Stimulated activated CD8-positive, alpha-beta memory T cell treated with anti-CD3 and anti-CD28 coated beads, Interleukin-15, amount 100 ng/mL, for 1 hour (primary cell): ENCODE data around the gene SAMD13.

Experiments
- DNase-seq: peaks from one replicate; pipeline ENCODE4 v3.0.0-alpha.2; 2020; ENCODE audit warnings: low read depth

SAMD13 gene

DNA sequence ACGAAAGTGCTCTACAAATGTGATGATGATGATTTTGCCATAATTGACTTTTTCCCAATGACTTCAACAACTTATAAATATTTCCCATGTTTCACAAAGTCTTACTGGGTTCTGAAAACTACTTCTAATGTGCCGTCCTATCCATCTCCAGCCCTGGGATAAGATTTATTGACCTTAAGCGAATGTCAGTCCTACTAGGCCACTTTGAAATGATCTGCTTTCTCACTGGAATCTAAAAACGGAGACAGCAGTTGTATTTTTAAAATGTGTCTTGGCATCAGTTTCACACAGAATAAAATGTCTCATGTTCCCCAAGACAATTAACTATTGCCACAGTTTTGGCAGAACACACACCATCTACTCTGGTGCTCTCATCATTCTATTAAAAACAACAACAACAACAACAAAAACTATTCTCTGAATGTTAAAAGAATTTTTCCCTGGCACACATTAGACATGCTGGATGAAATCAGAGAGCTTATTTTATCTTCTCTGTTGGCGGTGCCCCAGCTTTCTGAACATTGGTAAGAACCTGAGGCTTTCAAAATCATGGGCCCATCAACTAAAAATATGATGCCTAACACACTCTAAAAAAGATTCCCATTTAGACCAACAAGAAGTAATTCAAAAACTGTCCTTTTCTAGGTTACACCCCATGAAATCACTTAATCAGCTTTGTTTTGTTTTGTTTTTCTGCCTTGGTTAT, 73.6 kb downstream of the SAMD13 start:
- DNase-seq = no peak

DNA sequence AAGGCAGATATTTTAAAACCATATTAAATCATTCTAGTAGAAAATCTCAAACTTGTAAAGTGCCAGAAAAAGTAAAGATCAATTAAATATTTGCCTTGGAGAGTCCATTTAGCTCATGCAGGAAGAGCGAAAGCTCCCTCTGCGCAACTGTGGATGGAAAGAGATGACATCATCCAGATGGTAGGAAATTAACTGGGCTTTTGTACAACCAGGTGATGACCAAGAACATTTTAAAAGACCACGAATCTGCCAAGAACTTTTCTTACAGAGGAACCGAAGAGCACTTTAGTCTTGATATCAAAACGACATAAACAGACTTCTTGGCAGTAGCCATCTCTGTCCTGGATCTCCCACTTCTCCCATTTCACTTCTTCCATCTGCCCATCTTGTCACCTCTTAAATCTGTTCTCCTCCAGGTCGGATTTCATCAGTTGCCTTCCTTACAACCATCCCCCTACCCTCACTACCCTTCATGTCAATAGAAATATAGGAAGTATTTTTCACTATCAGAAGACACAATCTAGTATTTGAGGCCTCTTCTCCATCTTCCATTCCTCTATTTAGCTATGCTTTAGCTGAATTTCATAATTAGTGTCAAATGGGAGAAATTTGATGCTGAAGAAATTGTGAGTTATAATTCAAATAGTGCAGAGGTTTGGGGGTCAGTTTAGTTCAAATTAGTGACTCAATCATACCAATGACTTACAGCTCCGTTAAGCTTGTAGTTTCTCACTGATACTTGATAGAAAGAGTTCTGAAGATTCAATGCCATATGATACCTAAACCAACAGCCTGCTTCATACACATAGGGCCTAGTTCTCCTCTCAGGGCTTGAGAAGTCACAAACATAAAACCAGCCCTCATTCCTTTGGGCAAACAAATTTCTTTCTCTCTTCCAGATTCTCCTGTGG, 74.7 kb downstream of the SAMD13 start:
- no peak for DNase-seq

DNA sequence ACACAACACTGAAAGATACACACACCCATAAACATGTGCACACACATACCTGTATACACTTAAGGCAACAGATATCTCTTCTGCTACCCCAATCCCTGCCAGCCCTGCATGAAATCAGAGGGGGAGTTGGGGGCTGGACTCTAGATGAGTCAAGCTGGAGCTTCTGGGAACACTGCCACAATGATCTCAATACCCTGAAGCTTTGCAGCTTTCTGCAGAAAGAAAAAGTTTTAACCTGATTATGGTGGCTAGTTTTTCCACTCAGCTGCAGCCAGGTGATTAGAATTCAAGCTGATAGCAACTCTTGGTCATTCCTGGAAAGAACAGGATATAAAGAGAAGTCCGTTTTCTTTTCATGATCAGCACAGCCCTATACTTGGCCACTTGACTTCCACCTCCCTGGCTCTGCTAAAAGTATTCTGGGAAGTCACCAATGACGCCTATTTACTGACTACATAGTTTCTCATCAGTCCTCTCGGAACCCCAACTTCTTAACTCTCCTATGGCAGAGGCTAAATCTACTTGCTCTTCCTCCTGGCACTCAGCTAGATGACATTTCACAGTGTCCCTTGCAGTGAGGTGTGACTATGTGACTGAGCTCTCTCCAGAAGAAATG, 76.1 kb downstream of the SAMD13 start:
- no peak for DNase-seq

DNA sequence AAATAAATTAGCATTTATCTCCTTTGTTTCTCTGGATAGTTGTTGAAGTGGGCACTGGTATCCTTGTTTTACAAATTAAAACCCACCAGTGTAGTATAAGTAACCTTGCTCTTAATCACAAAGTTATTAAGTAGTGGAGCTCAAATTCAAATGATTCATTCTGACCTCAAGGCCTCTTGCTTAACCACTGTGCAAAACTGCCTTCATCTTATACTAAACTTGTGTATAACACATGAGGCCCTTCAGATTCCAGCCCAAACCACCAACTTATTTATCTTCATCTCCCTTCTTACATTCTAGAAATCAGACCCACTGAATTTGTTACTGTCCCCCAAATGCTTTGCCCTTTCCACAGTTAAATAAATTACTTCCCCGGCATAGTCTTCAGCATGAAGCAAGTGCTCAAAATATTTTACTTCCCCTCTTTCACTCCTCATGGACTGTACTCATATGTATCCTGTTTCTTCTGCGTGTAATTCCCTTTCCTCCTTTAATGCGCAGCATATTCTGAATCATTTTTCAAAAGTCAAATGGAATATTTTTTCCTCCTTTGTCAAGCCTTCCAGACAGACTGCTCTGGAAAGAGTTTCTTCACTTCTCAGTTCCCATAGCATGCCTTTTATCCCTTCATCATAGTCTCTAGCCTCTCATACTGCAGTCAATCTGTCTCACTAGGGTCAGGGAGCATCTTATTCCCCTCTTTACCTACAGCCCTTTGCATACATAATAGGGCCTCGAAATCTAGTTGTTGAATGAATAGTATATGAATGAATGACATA, 77.8 kb downstream of the SAMD13 start:
- no peak for DNase-seq

DNA sequence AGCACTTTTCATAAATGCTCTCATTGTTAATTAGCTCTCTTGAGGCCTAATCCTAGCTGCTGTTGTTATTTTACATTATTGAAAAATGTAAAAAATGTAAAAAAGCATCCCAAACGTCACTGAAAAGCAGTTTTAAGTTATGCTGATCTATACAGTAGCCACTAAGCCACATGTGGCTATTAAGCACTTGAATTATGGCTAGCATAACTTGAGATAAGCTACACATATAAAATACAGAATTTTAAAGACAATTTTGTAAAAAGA, 78.3 kb downstream of the SAMD13 start:
- no peak for DNase-seq

DNA sequence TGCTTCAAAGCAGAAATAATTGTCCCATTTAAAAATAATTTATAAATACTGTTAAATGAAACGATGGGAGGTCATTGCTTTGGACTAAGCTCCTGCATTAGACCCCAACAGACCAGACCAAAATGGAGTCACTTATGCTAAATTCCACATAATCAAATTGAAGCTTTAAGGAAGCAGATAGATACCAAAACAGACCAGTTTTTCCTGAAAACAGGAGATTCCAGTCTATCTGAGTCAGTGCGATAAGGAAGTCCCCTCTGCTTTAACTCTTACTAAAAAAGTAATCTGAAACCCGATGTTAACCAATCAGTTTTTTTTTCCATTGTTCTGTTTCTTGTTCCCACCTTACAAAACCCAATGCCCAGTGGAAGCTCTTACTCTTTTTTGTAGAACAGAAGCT, 80.6 kb downstream of the SAMD13 start:
- DNase-seq = no peak

DNA sequence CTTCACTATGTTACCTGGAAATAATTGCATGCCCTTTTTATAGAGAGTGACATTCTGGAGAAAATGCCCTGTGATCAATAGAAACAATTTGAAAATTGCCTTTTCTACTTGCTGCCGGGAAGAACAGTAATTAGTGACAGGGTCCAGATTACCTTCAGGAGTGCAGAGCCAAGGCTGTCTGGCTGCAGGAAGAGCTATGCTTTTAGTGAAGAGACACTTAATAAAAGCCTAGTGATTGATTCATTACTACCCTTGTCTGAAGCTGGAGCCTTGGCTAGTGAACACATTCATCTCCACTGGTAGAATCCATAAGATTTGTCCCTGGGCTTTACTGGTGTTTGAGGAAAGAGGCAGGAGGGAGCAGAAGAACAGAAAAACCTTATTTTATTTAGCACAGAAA, 83.8 kb downstream of the SAMD13 start:
- no peak for DNase-seq

DNA sequence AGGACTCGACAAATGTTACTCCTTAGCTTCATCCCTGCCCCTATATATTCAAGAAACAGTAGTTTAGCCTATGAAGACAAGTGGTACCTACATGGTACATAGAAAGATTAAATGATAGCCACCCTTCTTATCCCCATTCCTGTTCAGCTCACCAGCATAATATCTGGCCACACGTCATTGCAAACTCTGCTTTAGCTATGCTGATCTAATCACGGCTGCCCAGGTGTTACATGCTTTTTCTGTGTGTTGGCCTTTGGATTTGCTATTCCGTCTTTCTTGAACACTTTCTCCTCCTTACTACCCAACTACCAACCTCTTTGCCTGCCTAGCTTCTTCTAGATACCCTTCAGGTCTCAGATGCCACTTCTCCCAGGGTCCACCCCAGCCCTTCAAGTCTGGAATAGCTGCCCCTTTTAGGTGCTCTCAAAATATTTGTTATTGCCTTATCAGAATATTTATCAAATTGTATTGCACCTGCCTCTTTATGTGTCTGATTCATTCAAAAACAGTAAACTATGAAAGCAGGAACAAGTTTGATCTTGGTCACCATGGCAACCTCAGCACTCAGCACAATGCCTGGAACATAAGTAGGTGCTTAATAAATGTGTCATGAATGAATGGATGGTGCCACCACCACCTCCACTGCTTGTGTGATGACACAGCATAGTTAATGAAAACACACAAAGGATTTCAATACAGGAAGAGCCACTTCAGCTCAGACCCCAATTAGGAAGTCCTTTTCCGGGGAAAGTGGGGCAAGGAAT, 85.4 kb downstream of the SAMD13 start:
- DNase-seq = no peak

DNA sequence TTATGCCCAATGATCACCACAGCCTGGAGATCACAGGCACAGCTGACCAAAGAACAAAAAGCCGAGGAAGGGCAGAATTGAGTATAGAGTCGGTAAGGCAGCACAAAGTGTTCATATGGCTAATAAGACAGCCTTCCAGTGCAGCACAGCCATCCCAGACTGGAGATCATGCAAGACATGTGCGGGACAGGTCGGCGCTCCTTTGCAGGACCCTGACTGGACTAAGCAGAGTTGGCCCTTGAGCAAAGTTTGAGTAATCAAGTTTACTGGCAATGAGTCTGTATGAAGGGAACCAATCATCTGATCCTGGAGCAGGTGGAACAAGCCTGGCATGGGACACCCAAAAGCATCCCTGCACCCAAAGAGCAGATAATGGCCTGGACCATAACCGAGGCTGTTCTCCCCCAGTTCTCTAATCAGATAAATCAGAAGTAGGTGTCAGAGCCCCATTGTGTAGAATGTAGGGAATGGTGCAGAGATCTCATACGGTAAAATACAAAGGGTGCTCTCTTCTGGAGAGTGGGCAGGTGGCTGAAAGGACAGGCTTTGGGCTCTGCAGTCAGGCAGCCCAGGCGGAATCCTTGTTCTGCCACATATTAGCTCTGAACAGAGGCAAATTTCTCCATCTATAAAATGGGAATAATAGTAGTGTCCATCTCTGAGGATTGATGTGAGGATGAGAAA, 86.1 kb downstream of the SAMD13 start:
- DNase-seq = no peak

DNA sequence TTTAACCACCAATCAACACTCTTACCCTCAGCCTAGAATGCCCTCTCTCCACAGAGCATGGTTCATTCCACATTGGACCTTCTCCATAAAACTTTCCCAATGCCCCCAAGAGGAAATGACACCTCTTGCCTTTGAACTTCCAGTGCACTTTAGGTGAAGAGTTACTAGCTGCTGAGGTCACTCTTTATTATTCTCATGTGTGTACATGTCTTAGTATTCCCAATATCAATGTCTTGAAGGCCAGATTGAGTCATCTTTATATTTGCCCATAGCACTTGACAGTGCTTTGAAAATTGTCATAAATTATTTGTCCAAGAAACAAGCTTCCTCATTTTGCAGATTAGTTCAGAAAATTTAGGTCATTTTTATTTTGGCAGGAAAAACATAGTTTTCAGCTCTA, 88.7 kb downstream of the SAMD13 start:
- DNase-seq = no peak

DNA sequence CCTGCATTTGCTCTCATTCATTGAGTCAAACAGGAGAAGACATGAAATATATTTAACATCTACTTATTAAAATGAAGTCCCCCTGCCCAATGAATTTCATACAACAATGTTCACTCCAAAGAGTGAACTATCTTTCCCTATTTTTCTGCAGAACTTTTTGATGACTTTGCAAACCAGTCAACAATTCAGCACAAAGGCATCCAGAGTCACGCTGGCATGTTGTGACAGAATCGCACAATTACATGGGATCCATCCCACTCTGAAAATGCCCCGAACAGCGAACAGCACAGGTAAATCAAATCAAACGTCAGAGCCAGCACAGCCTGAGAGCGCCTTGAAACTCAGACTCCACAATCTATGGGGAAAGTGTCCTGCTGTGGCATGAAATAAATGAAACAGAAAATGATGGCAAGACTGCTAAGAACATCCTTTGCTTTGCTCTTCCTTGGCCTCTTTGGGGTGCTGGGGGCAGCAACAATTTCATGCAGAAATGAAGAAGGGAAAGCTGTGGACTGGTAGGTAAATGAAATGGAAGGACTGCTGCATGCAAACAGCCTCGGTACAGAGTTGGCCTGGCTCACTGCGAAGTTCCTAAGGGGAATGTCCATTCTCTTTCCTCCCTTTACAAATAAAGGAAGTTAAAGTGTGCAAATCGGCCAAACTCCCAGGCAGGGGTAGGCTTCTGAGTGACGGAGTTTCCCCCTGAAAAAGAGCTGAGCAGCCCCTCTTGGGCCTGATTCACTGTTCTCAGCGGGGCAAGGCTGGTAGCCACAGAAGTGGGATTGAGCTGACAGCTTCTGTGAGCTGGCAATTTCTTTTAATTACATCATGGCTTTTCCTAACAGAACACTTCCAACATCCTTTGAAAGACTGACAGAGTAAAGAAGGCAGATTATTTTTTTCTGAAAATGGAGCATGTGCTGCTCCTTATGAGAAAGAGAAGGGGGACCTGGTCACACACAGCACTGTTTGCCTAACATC, 97.0 kb downstream of the SAMD13 start, which contains the start of gene DNASE2B:
Gene DNASE2B, plus strand, starts transcription at position 310 of the 981 bp plus-strand sequence. Its CDS starts 81 bp downstream, at position 391.
- DNase-seq = no peak
